PC-9 (cell line): Measurements from ENCODE around the gene PRKACA. TPM values are rescaled to one million over a fixed set of nuclear protein-coding genes. Genes with fewer than 3 reads are reported as not detected.
"Not testable (repeated sequence)": the region's sequence is repeated elsewhere in the genome, so short reads cannot be mapped to it uniquely, and the experiment has no call there.

Source experiments
- BruUV-seq: library from RNA; stranded (reverse); fragments of 400-500 nt; replicated peaks from 2 replicates; lab custom pipeline; 2021; lab: Mats Ljungman, UMichigan
- CTCF ChIA-PET: fragments of 300-600 bp; sonication (Branson Sonifier 250); formaldehyde crosslinking; loops from one replicate; lab custom pipeline; 2022; ENCODE audit warnings: antibody characterized with exemption; lab: Charles Lee
- POLR2A ChIA-PET: fragments of 300-600 bp; sonication (Branson Sonifier 250); formaldehyde crosslinking; loops from one replicate; lab custom pipeline; 2022; ENCODE audit warnings: antibody characterized with exemption; ENCODE audit not compliant: unreplicated experiment; lab: Charles Lee
- DNase-seq, 2 experiments: peaks; one replicate each; pipeline versions ENCODE4 v3.0.0 to v3.0.0-alpha.2; 2015 to 2022; ENCODE audit warnings: mixed read lengths in 1 of 2
- H2AFZ ChIP-seq: fragments of 200-600 bp; sonication (generic); 2 replicates; pipeline ENCODE4 v1.8.1; 2017; ENCODE audit warnings: antibody characterized with exemption
- H3F3A ChIP-seq: fragments of 200-600 bp; sonication (generic); 2 replicates; pipeline ENCODE4 v1.8.1; 2017; ENCODE audit warnings: antibody characterized with exemption, mild to moderate bottlenecking, low read depth; ENCODE audit not compliant: insufficient read depth
- H3K27ac ChIP-seq: fragments of 200-600 bp; sonication (generic); 2 replicates; pipeline ENCODE4 v1.6.1; 2016; ENCODE audit warnings: mixed run types
- H3K27me3 ChIP-seq: fragments of 200-600 bp; sonication (generic); 2 replicates; pipeline ENCODE4 v1.6.1; 2016; ENCODE audit warnings: low read depth, mixed run types; ENCODE audit not compliant: insufficient read depth
- H3K36me3 ChIP-seq: fragments of 200-600 bp; sonication (generic); 2 replicates; pipeline ENCODE4 v1.6.1; 2016; ENCODE audit warnings: low read depth, mixed run types
- H3K4me1 ChIP-seq: fragments of 200-600 bp; sonication (generic); replicated peaks from 2 replicates; pipeline ENCODE4 v1.6.1; 2016; ENCODE audit warnings: mixed run types; ENCODE audit not compliant: insufficient read depth
- H3K4me2 ChIP-seq: fragments of 200-600 bp; sonication (generic); 2 replicates; pipeline ENCODE4 v1.6.1; 2017; ENCODE audit warnings: mixed run types
- H3K4me3 ChIP-seq: fragments of 200-600 bp; sonication (generic); 2 replicates; pipeline ENCODE4 v1.6.1; 2016; ENCODE audit warnings: mixed run types
- H3K79me2 ChIP-seq: fragments of 200-600 bp; sonication (generic); 2 replicates; pipeline ENCODE4 v1.6.1; 2017; ENCODE audit warnings: low read depth, mixed run types
- H3K9me2 ChIP-seq: fragments of 200-600 bp; sonication (generic); 2 replicates; pipeline ENCODE4 v1.8.1; 2017; ENCODE audit warnings: mild to moderate bottlenecking; ENCODE audit not compliant: insufficient read depth
- H3K9me3 ChIP-seq: fragments of 200-600 bp; sonication (generic); 2 replicates; pipeline ENCODE4 v1.8.1; 2016; ENCODE audit warnings: low read depth; ENCODE audit not compliant: insufficient read depth
- H4K20me1 ChIP-seq: fragments of 200-600 bp; sonication (generic); 2 replicates; pipeline ENCODE4 v1.8.1; 2017; ENCODE audit not compliant: insufficient read depth
- EZH2 ChIP-seq: fragments of 200-600 bp; sonication (generic); IDR thresholded peaks from 2 replicates; pipeline ENCODE4 v1.8.0; 2017; ENCODE audit warnings: antibody characterized with exemption, low read depth
- intact Hi-C: fragments of 100-400 bp; cut with micrococcal nuclease; formaldehyde crosslinking; loops from one replicate; pipeline ENCODE4 v1.10.0; 2022; ENCODE audit not compliant: unreplicated experiment
- total RNA-seq: library from RNA; stranded (reverse); gene quantifications from 2 replicates; pipeline ENCODE4 v1.2.3, GENCODE V29; 2021
- TF ChIP-seq, protein P1 (sequence below): fragments of 200-600 bp; sonication (generic); conservative IDR thresholded peaks from 2 replicates; pipeline ENCODE4 v1.6.1; 2017; ENCODE audit warnings: mixed run types, antibody characterized with exemption, mild to moderate bottlenecking, moderate library complexity

Gene PRKACA
- total RNA-seq, 1 experiment from 2014 or later, result 82.8 TPM

DNA sequence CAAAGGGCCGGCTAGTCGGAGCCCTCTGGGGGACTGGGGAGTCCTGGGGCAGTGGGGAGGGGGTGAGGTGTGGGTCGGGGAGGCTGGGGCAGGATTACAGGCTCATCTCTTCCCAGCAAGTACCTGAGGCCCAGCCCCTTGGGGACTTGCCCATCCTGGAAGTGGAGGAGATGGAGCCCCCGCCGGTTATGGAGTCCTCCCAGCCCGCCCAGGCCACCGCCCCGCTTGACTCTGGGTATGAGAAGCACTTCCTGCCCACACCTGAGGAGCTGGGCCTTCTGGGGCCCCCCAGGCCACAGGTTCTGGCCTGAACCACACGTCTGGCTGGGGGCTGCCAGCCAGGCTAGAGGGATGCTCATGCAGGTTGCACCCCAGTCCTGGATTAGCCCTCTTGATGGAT, 65.6 kb downstream of the PRKACA start:
- H3F3A ChIP-seq, result no peaks in the 10 kb centered on the region
- CTCF ChIA-PET, result no interaction called here
- H3K27me3 ChIP-seq, result no peaks in the 10 kb centered on the region
- intact Hi-C loops, result no loop called here
- BruUV-seq, result no TSS peak
- H3K4me2 ChIP-seq, result no peak overlapping the region
- no peaks in the 10 kb centered on the region for H3K9me3 ChIP-seq
- no peak for DNase-seq
- POLR2A ChIA-PET, result no interaction called here
- TF ChIP-seq EZH2, result no peak
- TF ChIP-seq, protein P1, sequence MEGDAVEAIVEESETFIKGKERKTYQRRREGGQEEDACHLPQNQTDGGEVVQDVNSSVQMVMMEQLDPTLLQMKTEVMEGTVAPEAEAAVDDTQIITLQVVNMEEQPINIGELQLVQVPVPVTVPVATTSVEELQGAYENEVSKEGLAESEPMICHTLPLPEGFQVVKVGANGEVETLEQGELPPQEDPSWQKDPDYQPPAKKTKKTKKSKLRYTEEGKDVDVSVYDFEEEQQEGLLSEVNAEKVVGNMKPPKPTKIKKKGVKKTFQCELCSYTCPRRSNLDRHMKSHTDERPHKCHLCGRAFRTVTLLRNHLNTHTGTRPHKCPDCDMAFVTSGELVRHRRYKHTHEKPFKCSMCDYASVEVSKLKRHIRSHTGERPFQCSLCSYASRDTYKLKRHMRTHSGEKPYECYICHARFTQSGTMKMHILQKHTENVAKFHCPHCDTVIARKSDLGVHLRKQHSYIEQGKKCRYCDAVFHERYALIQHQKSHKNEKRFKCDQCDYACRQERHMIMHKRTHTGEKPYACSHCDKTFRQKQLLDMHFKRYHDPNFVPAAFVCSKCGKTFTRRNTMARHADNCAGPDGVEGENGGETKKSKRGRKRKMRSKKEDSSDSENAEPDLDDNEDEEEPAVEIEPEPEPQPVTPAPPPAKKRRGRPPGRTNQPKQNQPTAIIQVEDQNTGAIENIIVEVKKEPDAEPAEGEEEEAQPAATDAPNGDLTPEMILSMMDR, result no peak
- no peaks in the 10 kb centered on the region for H3K4me1 ChIP-seq
- no peaks in the 10 kb centered on the region for H3K9me2 ChIP-seq
- no peaks in the 10 kb centered on the region for H4K20me1 ChIP-seq
- H3K27ac ChIP-seq, result no peak overlapping the region
- H3K79me2 ChIP-seq, result no peaks in the 10 kb centered on the region
- no peak overlapping the region for H3K4me3 ChIP-seq
- no peaks in the 10 kb centered on the region for H3K36me3 ChIP-seq
- no peak overlapping the region for H2AFZ ChIP-seq

- POLR2A ChIA-PET, DNase-seq, H3K79me2 ChIP-seq, H3K27ac ChIP-seq, H3K4me1 ChIP-seq, H3K9me2 ChIP-seq, H2AFZ ChIP-seq, H4K20me1 ChIP-seq, BruUV-seq, H3K4me3 ChIP-seq, H3K36me3 ChIP-seq, H3K4me2 ChIP-seq, H3F3A ChIP-seq, intact Hi-C loops, H3K27me3 ChIP-seq, CTCF ChIA-PET, H3K9me3 ChIP-seq: not testable (repeated sequence)
Measured at GRCh38 chr19:14050961-14051360, 66.6 kb downstream of the PRKACA start.

- H4K20me1 ChIP-seq, result no peaks in the 10 kb centered on the region
- intact Hi-C loops, result no loop called here
- H3K27me3 ChIP-seq, result no peaks in the 10 kb centered on the region
- no peaks in the 10 kb centered on the region for H3F3A ChIP-seq
- no TSS peak for BruUV-seq
- no peaks in the 10 kb centered on the region for H3K36me3 ChIP-seq
- no peak overlapping the region for H3K27ac ChIP-seq
- POLR2A ChIA-PET, result interaction anchor here (0.6 kb wide), 1 partner anchor 31 kb away, joined by 3 read pairs; no protein-coding TSS in a partner anchor
- CTCF ChIA-PET, result no interaction called here
- no peaks in the 10 kb centered on the region for H3K9me2 ChIP-seq
- no peaks in the 10 kb centered on the region for H3K4me1 ChIP-seq
- no peaks in the 10 kb centered on the region for H3K9me3 ChIP-seq
- DNase-seq, result no peak
- no peak overlapping the region for H3K4me3 ChIP-seq
- TF ChIP-seq, protein P1, result no peak
- TF ChIP-seq EZH2, result no peak
- no peaks in the 10 kb centered on the region for H3K79me2 ChIP-seq
- H3K4me2 ChIP-seq, result no peak overlapping the region
- no peak overlapping the region for H2AFZ ChIP-seq
Measured at GRCh38 chr19:14050512-14050911, 67.0 kb downstream of the PRKACA start.
